ENCODE data around the gene MRPL55. TPM values are rescaled to one million over a fixed set of nuclear protein-coding genes. Genes with fewer than 3 reads are reported as not detected.

Gene MRPL55
- total and polyA plus RNA-seq, 2 of the 13 experiments (the other 11 are each of a cell fraction or from before 2014, with no cell fraction given): 58.6 to 92.9 TPM

DNA sequence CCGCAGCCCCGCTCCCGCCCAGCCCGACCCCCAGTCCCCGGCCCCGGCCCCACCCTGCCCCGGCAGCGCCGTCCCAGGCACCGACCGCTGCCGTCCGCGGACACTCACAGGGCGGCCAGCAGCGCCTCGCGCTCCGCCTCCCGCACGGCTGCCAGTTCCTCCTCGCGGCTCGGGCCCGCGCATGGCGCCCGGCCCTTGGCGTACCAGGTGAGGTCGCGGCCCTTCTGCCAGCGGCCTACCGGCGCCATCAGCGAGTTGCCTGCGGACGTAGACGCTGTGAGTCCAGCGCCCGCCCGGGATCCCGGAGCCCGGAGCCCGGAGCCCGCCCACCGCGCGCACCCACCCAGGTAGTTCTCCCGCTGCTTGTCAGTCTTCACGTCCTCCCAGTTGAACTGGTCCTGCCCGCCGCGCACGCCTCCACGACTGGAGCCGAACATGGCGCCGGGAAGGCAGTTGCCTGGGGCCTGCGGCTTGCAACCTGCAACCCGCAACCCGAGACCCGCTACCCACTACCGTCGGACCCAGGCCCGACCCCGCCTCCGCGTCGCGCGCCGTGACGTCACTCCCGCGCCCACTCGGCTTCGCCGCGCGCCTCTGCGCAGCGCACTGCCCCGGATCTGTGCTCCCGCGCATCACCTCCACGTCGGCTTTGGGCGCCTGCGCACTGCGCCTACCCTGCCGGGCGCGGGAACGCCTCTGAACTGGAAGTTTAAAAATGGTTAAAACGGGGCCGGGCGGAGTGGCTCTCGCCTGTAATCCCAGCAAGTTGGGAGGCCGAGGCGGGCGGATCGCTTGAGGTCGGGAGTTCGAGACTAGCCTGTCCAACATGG is 6.1 kb downstream of the MRPL55 start, which contains the start of gene C1orf35 (continued):
- no peak for TF ChIP-seq NFIC (IDR thresholded peaks at IDR 0.05; ENCODE audit: low read length)
- TF ChIP-seq, protein P1, sequence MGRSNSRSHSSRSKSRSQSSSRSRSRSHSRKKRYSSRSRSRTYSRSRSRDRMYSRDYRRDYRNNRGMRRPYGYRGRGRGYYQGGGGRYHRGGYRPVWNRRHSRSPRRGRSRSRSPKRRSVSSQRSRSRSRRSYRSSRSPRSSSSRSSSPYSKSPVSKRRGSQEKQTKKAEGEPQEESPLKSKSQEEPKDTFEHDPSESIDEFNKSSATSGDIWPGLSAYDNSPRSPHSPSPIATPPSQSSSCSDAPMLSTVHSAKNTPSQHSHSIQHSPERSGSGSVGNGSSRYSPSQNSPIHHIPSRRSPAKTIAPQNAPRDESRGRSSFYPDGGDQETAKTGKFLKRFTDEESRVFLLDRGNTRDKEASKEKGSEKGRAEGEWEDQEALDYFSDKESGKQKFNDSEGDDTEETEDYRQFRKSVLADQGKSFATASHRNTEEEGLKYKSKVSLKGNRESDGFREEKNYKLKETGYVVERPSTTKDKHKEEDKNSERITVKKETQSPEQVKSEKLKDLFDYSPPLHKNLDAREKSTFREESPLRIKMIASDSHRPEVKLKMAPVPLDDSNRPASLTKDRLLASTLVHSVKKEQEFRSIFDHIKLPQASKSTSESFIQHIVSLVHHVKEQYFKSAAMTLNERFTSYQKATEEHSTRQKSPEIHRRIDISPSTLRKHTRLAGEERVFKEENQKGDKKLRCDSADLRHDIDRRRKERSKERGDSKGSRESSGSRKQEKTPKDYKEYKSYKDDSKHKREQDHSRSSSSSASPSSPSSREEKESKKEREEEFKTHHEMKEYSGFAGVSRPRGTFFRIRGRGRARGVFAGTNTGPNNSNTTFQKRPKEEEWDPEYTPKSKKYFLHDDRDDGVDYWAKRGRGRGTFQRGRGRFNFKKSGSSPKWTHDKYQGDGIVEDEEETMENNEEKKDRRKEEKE (IDR thresholded peaks at IDR 0.05): no peak
- TF ChIP-seq, protein P2, sequence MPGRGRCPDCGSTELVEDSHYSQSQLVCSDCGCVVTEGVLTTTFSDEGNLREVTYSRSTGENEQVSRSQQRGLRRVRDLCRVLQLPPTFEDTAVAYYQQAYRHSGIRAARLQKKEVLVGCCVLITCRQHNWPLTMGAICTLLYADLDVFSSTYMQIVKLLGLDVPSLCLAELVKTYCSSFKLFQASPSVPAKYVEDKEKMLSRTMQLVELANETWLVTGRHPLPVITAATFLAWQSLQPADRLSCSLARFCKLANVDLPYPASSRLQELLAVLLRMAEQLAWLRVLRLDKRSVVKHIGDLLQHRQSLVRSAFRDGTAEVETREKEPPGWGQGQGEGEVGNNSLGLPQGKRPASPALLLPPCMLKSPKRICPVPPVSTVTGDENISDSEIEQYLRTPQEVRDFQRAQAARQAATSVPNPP (CRISPR knock-in tag; IDR thresholded peaks at IDR 0.05): no peak
- no peak; the same call in 1 of the 2 replicates for TF ChIP-seq SP140L (CRISPR knock-in tag; IDR thresholded peaks at IDR 0.05; ENCODE audit: borderline replicate concordance)
- TF ChIP-seq, protein P3, sequence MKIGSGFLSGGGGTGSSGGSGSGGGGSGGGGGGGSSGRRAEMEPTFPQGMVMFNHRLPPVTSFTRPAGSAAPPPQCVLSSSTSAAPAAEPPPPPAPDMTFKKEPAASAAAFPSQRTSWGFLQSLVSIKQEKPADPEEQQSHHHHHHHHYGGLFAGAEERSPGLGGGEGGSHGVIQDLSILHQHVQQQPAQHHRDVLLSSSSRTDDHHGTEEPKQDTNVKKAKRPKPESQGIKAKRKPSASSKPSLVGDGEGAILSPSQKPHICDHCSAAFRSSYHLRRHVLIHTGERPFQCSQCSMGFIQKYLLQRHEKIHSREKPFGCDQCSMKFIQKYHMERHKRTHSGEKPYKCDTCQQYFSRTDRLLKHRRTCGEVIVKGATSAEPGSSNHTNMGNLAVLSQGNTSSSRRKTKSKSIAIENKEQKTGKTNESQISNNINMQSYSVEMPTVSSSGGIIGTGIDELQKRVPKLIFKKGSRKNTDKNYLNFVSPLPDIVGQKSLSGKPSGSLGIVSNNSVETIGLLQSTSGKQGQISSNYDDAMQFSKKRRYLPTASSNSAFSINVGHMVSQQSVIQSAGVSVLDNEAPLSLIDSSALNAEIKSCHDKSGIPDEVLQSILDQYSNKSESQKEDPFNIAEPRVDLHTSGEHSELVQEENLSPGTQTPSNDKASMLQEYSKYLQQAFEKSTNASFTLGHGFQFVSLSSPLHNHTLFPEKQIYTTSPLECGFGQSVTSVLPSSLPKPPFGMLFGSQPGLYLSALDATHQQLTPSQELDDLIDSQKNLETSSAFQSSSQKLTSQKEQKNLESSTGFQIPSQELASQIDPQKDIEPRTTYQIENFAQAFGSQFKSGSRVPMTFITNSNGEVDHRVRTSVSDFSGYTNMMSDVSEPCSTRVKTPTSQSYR (CRISPR knock-in tag; IDR thresholded peaks at IDR 0.05; ENCODE audit: borderline replicate concordance): no peak
- TF ChIP-seq, protein P4, sequence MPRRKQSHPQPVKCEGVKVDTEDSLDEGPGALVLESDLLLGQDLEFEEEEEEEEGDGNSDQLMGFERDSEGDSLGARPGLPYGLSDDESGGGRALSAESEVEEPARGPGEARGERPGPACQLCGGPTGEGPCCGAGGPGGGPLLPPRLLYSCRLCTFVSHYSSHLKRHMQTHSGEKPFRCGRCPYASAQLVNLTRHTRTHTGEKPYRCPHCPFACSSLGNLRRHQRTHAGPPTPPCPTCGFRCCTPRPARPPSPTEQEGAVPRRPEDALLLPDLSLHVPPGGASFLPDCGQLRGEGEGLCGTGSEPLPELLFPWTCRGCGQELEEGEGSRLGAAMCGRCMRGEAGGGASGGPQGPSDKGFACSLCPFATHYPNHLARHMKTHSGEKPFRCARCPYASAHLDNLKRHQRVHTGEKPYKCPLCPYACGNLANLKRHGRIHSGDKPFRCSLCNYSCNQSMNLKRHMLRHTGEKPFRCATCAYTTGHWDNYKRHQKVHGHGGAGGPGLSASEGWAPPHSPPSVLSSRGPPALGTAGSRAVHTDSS (CRISPR knock-in tag; conservative IDR thresholded peaks at IDR 0.05): 0 out of 2 replicates have a peak, but pooled peaks have one; percentile 37
- TF ChIP-seq, protein P5, sequence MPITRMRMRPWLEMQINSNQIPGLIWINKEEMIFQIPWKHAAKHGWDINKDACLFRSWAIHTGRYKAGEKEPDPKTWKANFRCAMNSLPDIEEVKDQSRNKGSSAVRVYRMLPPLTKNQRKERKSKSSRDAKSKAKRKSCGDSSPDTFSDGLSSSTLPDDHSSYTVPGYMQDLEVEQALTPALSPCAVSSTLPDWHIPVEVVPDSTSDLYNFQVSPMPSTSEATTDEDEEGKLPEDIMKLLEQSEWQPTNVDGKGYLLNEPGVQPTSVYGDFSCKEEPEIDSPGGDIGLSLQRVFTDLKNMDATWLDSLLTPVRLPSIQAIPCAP (CRISPR knock-in tag; IDR thresholded peaks at IDR 0.05; ENCODE audit: low read depth): 0 out of 2 replicates have a peak, but pooled peaks have one; percentile 70
- 0 out of 2 replicates have a peak, but pooled peaks have one; percentile 44 for TF ChIP-seq ZNF709 (CRISPR knock-in tag; IDR thresholded peaks at IDR 0.05)
- no peak for TF ChIP-seq SCMH1 (CRISPR knock-in tag; IDR thresholded peaks at IDR 0.05; ENCODE audit: borderline replicate concordance)
- peak; percentile 88; the same call in 1 of the 2 replicates for TF ChIP-seq ZNF747 (CRISPR knock-in tag; IDR thresholded peaks at IDR 0.05; ENCODE audit: borderline replicate concordance)
- TF ChIP-seq KLF11 (CRISPR knock-in tag; IDR thresholded peaks at IDR 0.05): no peak
- TF ChIP-seq ZNF562 (CRISPR knock-in tag; IDR thresholded peaks at IDR 0.05; ENCODE audit: borderline replicate concordance): no peak; the same call in 1 of the 2 replicates
- no peak for TF ChIP-seq NFE2L1 (CRISPR knock-in tag; IDR thresholded peaks at IDR 0.05; ENCODE audit: borderline replicate concordance)
- TF ChIP-seq, protein P6, sequence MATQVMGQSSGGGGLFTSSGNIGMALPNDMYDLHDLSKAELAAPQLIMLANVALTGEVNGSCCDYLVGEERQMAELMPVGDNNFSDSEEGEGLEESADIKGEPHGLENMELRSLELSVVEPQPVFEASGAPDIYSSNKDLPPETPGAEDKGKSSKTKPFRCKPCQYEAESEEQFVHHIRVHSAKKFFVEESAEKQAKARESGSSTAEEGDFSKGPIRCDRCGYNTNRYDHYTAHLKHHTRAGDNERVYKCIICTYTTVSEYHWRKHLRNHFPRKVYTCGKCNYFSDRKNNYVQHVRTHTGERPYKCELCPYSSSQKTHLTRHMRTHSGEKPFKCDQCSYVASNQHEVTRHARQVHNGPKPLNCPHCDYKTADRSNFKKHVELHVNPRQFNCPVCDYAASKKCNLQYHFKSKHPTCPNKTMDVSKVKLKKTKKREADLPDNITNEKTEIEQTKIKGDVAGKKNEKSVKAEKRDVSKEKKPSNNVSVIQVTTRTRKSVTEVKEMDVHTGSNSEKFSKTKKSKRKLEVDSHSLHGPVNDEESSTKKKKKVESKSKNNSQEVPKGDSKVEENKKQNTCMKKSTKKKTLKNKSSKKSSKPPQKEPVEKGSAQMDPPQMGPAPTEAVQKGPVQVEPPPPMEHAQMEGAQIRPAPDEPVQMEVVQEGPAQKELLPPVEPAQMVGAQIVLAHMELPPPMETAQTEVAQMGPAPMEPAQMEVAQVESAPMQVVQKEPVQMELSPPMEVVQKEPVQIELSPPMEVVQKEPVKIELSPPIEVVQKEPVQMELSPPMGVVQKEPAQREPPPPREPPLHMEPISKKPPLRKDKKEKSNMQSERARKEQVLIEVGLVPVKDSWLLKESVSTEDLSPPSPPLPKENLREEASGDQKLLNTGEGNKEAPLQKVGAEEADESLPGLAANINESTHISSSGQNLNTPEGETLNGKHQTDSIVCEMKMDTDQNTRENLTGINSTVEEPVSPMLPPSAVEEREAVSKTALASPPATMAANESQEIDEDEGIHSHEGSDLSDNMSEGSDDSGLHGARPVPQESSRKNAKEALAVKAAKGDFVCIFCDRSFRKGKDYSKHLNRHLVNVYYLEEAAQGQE (IDR thresholded peaks at IDR 0.05; ENCODE audit: borderline replicate concordance in 1 of 2, low read depth in 1 of 2, low read length in 2 of 2): peak in 1 of 2 experiments; percentile 17; a peak in 1 of 4 replicates

All from HepG2 (cell line).